Activated T-cell treated with anti-CD3 and anti-CD28 coated beads for 1 hour (primary cell): ENCODE measurements around the gene NDUFB5.

Experiments used
- DNase-seq: peaks from one replicate; pipeline ENCODE4 v3.0.0-alpha.2; 2020; ENCODE audit warnings: low read depth

NDUFB5 gene

DNA sequence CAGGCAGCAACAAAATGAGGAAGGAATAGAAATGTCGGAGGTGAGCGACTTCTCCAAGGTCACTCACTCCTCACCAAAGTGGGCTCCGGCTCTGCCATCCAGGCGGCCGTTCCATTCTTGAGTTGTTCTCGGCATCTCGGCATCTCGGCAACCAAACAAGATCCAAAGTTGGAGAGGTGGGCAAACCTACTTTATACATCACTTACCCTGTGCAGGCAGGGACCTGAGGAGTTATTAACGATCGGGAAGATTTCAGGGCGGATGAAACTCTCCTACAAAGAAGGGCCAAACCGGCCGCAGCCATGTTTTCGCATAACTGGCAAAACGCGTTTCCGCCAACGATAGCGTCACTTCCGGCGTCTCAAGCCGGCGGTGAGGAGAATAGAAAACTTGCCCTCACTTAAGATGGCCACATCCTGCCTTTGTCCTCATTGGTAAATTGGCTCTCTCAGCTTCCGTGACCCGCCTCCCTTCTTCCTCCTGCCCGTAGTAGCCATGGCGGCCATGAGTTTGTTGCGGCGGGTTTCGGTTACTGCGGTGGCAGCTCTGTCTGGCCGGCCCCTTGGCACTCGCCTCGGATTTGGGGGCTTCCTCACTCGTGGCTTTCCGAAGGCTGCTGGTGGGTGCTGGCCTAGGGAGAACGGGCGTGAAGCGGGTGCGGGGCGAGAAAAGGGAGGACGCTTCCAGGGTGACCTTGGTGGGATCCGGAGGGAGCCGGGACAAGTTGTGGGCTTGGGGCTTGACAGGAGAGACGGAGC is at the start of gene NDUFB5, which contains the start of gene MRPL47:
NDUFB5 (plus strand) TSS at position 474 of the 758 bp plus-strand sequence; CDS start at position 496, 22 bp downstream.
MRPL47 (minus strand) TSS at position 318 of the 758 bp plus-strand sequence; CDS start at position 304, 14 bp downstream.
- peak; percentile 84 for DNase-seq

DNA sequence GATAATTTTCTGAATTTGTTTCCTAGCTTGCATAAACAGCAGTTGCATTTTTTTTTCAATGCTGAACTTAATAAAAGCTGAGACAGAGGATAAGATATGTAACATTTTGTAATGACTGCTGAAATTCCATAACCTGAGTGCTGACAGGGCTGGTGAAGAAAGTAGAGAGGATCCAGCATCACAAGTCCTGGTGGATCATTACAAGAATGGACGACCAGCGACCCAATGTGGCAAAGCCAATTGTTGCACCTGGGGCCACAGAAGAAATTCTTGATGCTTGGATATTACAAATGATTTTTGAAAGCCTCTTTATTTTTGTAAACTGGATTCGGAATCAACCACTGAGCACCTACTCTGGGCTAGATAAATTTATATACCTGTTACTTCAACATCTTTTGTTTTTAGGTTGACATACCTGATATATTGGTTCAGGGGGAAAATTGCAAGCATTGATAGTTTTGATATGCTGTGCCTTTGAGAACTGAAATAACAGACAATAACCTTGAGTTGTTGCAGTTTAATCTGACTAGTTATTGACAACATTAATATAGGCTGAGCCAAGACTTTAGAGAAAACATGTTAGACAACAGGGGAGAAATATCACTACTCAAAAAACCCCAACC is 45.7 kb upstream of the NDUFB5 start:
- peak; percentile 8 for DNase-seq

DNA sequence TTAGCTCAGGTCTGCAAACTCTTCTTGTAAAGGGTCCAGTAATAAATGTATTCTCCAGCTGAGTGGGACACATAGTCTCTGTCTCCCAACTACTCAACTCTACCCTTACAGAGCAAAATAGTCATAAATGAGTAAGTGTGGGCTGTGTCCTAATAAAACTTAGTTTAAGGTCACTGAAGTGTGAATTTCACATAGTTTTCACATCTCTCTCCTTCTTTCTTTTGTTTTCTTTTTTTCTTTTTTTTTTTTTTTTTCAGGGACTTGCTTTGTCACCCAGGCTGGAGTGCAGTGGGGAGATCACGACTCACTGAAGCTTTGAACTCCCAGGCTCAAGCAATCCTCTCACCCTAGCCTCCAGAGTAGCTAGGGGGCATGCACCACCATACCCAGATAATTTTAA is 43.8 kb upstream of the NDUFB5 start:
- no peak for DNase-seq

DNA sequence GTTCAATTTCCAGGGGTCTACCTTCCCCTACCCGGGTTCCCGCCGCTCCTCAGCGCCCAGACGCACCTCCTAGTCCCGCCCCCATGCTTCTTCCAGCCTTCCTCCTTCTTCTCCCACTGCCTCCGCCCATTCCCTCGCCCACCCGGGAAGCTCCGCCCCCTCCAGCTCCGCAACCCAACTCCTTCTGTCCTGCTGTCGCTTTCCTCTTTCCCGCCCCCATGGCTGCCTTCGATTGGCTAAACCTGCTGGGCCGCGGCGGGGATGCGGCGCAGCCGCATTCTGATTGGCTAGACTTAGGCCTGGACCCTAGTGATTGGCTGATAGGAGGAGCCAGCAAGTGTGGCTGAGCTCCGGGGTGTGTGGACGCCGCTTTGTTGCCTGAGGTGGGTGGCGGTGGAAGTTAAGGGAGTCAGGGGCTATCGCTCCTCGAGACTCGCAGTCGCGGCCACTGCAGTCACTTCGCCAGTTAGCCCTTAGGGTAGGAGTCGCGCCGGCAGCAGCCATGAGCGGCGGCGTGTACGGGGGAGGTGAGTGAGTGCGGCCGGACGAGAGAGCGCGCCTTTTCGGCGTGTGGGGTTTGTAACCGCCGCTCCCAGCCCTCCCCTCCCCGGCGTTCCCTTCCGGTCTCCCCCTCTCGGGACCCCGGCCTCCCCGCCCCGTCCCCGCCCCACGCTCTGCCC is 41.9 kb upstream of the NDUFB5 start, which contains the start of gene ACTL6A:
ACTL6A (plus strand) TSS at position 336 of the 680 bp plus-strand sequence; CDS start at position 503, 167 bp downstream.
- peak; percentile 96 for DNase-seq

DNA sequence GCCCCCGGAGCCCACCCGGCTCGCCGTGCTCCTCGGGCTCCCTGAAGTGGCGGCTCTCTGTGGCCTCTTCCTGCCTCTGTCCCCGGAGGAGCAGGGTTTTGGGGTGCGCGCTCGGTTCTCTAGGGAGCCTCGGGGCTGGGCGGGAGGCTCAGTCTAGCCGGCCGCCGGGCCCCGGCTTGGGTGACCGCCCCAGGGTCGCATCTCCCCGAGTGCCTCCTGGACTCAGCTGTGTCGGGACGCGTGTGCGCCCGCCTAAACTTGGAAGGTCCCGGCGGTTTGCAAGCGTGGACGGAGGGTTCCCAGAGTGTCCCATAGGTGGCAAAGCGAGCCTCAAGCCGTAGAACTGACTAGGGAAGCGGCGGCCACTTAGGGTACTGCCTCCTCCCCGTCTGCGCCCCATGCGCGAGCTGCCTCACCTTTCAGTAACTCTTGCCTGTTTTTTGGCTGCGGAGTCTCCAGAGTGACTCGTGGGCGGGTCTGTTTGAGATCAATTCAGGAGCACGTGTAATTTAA is 41.3 kb upstream of the NDUFB5 start:
- peak; percentile 36 for DNase-seq

DNA sequence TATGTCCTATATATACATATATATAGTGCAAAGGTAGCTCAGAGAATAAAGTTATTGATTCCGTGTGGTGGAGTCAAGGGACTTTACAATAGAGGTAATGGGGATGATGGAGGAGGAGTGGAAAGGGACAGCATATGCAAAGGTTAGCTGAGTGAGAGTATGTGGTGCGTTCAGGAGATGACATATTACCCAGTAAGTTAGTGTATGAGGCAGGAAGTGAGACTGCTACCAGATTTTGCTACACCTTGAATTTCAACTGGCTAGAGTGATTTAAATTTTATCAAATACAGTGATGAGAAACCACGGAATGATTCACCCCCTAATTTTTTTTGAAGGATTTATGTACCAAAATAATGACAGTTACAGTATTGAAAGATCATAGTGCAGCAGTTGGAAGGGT is 39.1 kb upstream of the NDUFB5 start:
- no peak for DNase-seq

DNA sequence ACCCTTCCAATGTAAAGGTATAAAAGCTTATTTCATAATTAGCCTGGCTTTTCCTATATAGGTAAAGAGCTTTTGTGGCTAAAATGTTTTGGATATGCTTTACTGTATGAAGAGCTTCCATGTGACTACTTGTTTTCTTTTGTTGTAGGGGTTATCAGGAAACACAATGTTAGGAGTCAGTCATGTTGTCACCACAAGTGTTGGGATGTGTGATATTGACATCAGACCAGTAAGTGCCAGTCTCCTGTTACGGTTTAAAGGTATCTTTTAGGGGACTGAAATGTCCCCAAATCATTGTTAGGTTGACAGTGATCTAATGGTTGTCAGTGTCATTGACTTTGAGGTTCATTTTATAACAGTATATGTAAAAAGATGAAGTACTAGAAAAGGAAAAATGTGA is 23.6 kb upstream of the NDUFB5 start:
- DNase-seq: no peak

DNA sequence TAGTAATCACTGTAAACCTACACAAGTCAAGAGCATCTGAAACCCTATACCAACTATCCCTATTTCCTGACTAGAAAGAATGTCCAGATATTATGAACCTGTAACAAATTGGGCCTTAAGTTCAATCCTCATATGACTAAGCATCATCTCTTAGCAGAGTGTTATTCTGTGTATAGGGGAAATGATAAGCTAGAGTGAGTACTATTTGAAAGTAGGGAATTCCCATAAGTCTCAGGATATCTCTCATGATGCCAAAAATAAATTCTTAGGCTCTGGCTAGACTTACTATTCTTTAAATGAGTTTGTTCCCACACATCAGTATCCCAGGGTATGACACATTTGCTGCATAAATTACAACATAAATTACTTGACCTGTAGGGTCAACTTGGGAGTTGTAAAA is 15.5 kb upstream of the NDUFB5 start:
- DNase-seq: no peak

DNA sequence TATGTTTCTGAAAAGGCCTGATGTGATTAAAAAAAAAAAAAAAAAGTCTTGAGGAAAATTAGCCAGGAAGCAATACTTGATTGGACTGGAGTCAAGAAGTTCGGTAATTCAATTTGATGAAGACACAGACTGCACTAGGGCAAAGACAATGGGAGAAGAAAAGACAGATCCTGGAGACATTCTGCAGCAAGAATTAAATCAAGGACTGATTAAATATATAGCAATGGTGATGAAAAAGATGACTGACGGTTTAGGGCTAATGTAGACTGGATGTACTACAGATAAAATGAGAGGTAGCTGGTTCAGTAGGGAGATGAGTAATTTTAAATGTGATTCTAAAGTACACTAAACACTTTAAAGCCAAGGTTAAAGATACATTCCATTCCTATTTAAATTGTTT is 13.9 kb upstream of the NDUFB5 start:
- no peak for DNase-seq

DNA sequence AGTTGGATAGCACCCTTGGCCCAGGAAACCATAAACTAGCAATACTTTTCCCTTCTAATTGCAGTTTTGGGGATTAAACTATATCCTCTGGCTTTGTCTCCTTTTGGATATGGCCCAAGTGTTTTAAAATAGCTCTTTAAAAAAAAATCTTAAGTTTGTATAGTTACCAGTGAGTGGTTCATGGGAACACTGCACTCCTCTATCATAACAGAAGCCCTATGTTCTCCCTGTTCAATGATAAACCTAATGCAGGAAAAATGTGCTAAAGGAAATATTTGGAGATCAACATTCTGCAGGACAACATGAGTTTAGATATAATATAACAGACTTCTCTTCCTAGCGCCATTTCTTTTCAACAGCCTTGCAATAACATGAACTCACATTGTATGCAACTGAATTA is 13.3 kb upstream of the NDUFB5 start:
- no peak for DNase-seq

DNA sequence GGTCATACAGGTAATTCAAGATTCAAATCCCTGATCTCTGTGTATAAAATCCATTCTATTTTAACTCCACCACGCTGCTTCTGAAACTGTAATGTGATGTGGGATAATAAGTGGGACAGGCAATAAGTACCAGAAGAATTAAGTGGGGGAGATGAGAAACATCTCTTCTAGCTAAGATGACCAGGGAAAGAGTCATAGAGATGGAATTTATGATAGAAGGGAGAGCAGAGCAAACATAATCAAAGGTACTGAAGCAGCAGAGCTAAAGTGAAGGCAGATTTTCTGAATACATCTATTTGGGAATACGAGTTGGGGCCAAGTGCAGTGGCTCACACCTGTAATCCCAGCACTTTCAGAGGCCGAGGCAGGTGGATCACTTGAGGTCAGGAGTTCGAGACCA is 5.1 kb upstream of the NDUFB5 start:
- DNase-seq: no peak

DNA sequence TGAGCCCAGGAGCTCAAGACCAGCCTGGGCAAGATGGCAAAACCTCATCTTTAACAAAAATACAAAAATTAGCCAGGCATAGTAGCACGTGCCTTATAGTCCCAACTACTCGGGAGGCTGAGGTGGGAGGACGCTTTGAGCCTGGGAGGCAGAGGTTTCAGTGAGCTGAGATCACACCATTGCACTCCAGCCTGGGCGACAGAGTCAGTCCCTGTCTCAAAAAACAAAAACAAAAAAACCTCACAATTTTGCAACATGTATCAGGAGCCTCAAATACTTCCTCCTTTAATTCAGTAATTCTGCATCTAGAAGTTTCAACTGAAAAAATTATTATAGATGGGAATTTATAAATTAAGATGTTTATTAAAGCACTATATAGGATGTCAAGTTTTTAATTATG is 1.3 kb upstream of the NDUFB5 start:
- no peak for DNase-seq

DNA sequence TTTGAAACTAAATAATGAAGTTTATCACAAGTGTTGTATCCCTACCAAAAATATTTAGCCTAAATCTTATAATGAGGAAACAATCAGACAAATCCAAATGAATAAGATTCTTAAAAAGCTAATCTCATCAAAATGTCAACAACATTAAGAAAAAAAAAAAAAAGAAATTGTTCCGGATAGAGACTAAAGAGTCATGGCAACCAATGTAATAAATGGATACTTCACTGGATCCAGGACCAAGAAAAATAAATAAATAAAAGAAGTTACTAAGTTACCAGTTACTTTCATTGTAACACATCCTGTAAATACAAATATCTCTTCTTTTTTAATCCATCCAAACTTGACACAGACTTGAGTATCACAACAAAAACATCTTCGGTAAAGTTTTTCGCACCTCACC is 763 bp upstream of the NDUFB5 start:
- no peak for DNase-seq

DNA sequence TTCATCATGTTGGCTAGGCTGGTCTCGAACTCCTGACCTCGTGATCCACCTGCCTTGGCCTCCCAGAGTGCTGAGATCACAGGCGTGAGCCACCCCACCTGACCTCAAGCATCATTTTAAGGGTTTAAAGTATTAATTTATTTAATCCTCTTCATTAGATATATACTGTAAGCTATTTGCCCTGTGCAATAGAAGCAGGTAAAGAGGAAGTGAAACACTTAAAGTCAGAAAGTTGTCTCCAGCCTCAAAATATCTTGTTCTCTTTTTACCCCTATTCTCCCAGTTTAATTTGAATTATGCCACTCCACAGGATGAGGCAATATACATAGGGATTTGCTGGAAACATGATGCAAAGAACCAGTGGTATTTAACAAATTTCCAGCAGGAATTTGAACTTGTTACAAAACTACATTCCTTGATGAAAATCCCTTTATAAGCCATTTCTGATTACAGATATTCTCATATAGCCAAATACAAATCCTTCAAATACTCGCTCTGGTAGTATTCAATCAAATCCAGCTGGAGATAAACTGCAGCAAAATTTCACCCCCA is 2.0 kb downstream of the NDUFB5 start:
- no peak for DNase-seq

DNA sequence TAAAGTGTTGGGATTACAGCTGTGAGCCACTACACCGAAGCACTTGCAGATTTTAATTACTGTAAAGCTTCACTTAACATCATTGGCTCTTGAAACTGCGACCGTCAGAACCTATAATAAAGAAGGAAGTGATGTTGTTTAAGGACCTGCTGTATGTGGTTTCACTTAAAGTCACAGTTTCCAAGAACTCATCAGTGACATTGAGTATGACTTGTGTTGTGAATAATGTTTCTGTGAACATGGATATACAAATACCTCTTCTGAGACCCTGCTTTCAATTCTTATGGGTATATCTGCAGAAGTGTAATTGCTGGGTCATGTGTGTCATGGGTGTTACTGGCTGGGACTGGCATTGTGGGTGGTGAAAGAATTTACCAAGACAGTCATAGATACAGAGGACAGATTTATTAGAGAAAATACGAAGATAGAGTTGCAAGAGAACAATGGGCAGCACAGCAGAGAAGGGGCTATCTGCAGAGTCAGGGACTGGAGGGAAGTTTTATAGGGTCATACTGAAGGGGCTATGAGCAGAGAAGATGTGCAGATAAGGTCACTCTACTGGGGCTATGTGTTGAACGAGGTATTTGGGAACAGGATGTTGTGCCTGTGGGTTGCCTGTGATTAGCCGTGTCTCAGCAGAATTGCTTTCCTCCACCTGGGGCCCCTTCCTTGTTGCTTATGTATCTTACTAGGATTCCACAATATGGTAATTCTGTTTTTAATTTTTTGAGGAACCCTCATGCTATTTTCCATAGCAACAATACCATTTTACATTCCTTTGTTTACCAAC is 4.5 kb downstream of the NDUFB5 start:
- DNase-seq: no peak

DNA sequence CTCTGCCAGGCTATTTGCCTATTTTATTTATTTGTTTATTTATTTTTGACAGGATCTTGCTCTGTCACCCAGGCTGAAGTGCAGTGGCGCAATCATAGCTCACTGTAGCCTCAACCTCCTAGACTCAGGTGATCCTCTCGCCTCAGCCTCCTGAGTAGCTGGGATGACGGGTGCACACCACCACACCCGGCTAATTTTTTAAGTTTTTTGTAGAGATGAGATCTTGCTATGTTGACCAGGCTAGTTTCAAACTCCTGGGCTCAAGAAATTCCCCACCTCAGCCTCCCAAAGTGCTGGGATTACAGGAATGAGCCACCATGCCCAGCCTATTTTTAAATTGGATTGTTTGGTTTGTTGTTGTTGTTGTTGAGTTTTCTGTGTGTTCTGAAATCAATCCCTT is 5.5 kb downstream of the NDUFB5 start:
- DNase-seq: no peak

DNA sequence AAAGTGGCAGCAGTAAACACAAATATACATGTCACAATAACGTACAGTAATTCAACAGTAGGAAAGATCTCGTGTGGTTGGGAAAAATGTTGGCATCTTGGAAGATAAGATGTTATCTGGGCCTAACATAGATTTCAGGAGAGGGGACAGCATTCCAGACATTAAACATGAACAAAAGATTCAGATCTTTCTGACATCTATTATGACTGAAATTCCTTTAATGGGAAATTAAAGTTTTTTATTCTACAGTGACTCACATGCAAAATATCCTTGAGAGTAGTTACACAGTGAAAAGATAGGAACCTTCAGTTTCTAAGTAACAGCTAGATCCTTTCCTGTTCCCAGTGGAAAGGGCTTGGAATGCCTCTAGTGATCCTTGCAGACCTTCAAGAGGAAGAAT is 9.2 kb downstream of the NDUFB5 start:
- no peak for DNase-seq

DNA sequence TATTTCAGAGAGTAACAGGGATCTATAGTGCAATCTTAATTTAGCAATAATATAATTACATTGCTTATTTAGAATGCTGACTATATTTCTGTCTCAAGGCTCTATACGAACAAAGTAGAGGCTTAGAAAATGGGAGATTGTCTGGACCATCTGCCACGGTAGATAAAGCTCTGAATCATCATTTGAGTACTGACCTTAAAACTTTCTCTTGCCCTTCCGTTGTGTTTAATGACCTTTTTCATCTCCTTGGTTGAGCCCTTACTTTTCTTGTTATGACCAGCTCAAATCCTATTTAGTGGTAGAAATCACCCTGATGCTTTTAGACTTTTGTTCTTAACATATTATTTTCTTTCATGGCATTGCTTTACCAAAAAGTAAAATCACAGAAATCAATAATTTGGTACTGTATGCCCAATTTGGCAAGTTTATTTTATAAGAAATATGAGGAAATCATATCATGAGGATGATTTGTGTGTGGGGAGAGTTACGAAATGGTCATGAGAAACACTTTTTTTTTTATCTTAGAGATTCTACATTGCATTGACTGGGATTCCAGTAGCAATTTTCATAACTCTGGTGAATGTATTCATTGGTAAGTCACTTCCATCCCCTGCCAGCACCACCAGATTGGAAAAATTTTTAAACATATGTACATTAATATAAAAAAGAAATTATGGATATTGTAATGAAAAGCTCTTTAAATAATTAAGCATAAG is 11.0 kb downstream of the NDUFB5 start:
- no peak for DNase-seq

DNA sequence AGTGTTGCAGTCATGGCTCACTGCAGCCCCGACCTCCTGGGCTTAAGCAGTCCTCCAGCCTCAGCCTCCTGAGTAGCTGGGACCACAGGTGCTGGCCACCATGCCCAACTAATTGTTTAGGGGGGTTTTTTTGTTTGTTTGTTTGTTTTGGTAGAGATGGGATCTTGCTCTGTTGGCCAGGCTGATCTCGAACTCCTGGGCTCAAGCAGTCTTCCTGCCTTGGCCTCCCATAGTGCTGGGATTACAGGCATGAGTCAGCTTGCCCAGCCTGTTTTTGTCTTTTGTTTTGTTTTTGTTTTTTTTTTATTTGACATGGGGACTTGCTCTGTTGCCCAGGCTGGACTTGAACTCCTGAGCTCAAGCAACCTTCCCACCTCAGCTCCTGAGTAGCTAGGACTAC is 17.4 kb downstream of the NDUFB5 start:
- DNase-seq: no peak

DNA sequence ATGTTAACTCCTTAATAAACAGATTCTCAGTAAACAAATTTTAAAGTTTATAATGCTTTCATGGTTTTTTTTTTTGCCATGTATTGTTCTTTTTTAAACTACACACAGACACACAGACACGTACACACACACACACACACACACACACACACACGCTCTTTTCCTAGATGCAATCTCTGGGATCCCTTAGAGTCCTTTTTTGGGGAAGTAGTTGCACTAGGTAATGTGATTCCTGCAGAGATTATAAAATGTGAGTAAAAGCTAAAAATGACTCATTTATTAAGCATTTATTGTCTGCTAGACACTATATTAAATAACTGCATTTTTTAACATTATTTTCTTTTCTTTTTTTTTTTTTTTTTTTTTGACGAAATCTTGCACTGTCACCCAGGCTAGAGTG is 19.9 kb downstream of the NDUFB5 start:
- DNase-seq: no peak
